A172 (cell line): ENCODE data around the gene STARD8. TPM values are rescaled to one million over a fixed set of nuclear protein-coding genes. Genes with fewer than 3 reads are reported as not detected.
"Not testable (repeated sequence)": the region's sequence is repeated elsewhere in the genome, so short reads cannot be mapped to it uniquely, and the experiment has no call there.

Source experiments
- DNase-seq: peaks from one replicate; pipeline ENCODE4 v3.0.0-alpha.2; 2015; ENCODE audit warnings: low spot score
- total RNA-seq: library from RNA; depleted of rRNA; stranded (reverse); fragments of >200 nt; shearing (Covaris generic); gene quantifications from 2 replicates; pipeline ENCODE4 v1.2.3, GENCODE V29; 2014

STARD8 gene
- total RNA-seq, 1 experiment from 2014 or later, result 4.9 TPM

GRCh38 chrX:68659385-68659784 lies 11.9 kb downstream of the STARD8 start:
- peak; percentile 4 for DNase-seq

GRCh38 chrX:68659786-68660185 lies 12.3 kb downstream of the STARD8 start:
- no peak for DNase-seq

DNA sequence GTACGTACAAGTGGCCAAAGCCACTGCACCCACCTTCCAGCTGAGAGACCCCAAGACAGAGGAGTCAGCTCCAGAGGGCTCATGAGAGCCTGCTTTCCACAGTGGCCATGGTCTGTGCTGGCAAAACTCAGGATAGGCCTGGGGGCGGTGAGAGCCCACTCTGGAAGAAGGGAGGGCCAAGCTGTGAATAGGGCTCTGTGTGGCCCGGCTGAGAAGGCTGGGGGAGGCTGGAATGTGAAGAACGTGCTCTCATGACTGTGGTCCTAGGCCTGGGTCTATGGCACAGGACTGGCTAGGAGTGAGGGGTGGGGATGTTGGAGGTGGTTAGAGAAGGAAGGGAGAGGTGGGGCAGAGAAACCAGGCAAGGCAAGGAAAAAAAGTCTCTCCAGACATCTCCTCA lies 13.3 kb downstream of the STARD8 start:
- DNase-seq, result no peak

DNA sequence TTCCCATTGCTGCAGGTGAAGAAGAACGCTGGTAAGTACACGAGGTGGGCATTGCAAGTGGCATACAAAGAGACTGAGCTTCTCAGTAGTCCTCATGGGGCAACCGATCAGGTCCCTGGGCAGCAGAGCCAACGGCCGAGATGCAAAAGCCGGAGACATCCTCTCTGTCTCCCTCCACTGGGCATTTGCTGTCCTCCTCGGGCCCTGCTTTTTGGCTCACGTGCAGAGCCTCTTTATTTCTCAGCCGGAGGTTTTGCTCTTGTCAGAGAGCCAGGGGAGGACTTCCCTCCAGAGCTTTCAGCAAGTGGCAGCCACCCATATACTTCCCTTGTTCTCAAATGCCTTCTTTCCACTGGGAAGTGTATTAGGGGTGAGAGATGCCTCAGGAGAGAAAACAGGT lies 18.0 kb downstream of the STARD8 start:
- no peak for DNase-seq

DNA sequence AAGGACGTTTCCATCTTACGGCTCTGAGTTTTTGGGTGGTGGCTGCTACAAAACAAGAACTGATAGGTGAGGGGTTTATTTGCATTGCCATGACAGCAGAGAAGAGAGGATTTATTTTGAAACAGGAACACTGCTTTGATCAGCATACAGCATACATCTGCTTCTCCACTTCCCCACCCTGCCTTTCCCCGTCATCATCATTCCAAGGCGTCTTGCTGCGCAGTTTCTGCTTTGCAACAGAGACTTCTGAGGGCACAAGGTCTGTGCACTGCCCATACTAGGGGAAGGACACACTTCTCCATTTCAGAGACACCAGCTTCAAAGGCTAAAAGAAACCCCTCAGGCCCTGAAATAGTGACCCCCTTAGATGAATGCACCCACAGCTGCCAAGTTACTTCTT lies 19.1 kb downstream of the STARD8 start:
- no peak for DNase-seq

- DNase-seq, result no peak
Observed at GRCh38 chrX:68669094-68669860, 21.8 kb downstream of the STARD8 start.

DNA sequence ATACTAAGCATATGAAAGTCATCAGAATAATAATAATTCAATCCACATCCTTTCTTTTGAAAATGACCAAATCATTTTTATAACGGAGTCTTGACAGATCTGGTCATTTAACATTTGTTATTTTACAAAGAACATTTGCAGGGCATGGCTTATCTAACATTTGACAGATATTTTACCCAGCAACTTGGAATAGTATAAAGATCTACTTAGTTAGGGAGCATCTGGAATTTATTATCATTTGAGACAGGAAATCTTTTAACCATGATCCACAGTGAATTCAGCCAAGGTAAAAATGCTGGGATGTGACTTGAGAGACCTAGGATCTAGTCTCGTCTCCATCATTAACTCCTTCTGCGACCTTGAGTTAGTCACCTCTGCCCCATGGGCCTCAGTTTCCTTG lies 22.4 kb downstream of the STARD8 start:
- DNase-seq, result no peak

- no peak for DNase-seq
Observed at GRCh38 chrX:68671221-68671620, 23.8 kb downstream of the STARD8 start.

- DNase-seq, result no peak
Observed at GRCh38 chrX:68672581-68673318, 25.3 kb downstream of the STARD8 start.

GRCh38 chrX:68675571-68675970 lies 28.1 kb downstream of the STARD8 start:
- no peak for DNase-seq

- DNase-seq, result no peak
Observed at GRCh38 chrX:68676335-68676734, 28.9 kb downstream of the STARD8 start.

- DNase-seq, result no peak
Observed at GRCh38 chrX:68677998-68678397, 30.5 kb downstream of the STARD8 start.

DNA sequence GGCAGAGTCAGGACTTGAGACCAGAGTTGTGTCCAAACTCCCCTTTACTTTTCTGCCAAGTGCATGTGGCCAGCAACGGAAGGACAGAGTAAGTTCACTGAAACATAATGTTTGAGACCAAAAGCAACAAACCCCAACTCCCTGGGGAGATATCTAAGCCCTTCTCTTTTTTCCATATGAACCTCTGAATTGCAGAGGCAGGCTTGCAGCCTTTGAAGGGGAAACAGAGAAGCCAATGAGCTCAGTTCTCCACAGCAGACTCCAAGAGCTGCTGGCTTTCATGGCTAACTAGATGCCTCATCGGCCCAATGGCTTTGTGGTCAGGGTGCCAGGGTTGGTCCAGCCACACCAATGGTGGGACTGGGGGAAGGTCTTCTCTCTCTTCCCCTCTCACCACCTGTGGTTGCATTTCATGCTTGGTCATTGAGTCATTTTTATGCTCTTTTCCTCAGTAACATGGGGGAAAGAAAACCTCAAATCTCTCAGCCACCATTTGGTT lies 34.0 kb downstream of the STARD8 start:
- DNase-seq, result peak; percentile 54

DNA sequence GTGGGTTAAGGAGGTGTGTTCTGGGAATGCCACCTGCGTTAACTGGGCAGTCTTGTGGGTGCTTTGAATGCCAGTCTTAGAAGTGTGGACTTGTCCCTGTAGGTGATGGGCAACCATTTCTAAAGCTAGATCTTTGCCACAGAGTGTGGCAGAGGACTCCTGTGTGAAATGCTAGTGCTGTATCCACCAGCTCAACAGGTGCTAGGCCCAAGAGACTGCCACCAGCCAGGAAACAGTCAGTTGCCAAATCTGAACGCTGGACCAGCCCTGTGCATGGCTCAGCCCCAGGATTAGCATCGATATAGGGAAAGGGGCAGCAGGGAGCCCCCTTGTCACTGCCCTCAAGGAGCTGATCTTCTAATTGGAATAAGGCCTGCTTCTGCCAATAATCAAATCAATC lies 35.3 kb downstream of the STARD8 start:
- DNase-seq, result no peak

GRCh38 chrX:68683580-68683979 lies 36.1 kb downstream of the STARD8 start:
- no peak for DNase-seq

- DNase-seq, result no peak
Observed at GRCh38 chrX:68684291-68684918, 36.9 kb downstream of the STARD8 start.

GRCh38 chrX:68684919-68685304 lies 37.4 kb downstream of the STARD8 start:
- no peak for DNase-seq

GRCh38 chrX:68685685-68686084 lies 38.2 kb downstream of the STARD8 start:
- no peak for DNase-seq

- DNase-seq, result no peak
Observed at GRCh38 chrX:68686097-68686977, 38.9 kb downstream of the STARD8 start.

- DNase-seq, result not testable (repeated sequence)
Observed at GRCh38 chrX:68688931-68689330, 41.5 kb downstream of the STARD8 start.

GRCh38 chrX:68690936-68691501 lies 43.6 kb downstream of the STARD8 start:
- no peak for DNase-seq
